Lower leg skin (tissue), 3 donors: Measurements from ENCODE around the gene HOXC9.

ENCODE experiments used
- POLR2A ChIP-seq, 2 donors: fragments of 450-650 bp; IDR thresholded peaks; one replicate each; pipeline ENCODE4 v1.6.1; 2016 to 2017; ENCODE audit warnings: antibody characterized with exemption in 2 of 2, mild to moderate bottlenecking in 1 of 2, moderate library complexity in 1 of 2
- TF ChIP-seq, protein P1 (sequence below), 3 donors: fragments of 450-650 bp; IDR thresholded peaks; one replicate each; pipeline ENCODE4 v1.5.1; 2016; ENCODE audit warnings: antibody characterized with exemption in 3 of 3, mild to moderate bottlenecking in 3 of 3, moderate library complexity in 2 of 3

DNA sequence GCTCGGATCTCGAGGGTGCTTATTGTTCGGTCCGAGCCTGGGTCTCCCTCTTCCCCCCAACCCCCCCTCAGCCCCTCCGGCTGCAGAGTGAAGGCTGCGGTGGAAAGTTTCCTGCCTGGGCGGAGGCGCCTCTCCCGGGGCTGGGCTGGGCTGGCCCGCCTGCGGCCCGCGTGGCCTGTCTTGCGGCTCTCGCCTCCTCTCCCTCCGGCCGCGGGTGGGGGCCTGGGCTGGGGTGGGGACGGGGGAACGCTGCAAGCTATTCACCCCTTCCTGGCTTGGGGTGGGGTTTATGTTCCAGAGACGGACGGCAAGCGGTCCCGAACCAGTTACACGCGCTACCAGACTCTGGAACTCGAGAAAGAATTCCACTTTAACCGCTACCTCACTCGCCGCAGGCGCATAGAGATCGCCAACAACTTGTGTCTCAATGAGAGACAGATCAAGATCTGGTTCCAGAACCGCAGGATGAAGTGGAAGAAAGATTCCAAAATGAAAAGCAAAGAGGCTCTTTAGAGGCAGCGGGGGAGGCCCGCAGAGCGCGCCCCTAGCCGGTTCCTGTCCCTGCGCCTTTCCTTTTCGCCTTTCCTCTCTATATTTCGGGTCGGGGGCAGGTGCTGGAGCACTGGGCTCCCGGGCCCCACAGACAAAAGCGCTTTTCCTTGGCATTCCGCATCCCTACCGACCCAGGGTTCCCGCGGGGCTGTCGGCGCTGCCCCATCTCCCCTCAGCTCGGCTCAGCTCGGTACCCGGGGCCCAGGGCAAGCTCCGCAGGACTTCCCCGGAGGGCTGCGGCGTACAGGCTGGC lies 34.2 kb downstream of the HOXC9 start:
- TF ChIP-seq, protein P1, sequence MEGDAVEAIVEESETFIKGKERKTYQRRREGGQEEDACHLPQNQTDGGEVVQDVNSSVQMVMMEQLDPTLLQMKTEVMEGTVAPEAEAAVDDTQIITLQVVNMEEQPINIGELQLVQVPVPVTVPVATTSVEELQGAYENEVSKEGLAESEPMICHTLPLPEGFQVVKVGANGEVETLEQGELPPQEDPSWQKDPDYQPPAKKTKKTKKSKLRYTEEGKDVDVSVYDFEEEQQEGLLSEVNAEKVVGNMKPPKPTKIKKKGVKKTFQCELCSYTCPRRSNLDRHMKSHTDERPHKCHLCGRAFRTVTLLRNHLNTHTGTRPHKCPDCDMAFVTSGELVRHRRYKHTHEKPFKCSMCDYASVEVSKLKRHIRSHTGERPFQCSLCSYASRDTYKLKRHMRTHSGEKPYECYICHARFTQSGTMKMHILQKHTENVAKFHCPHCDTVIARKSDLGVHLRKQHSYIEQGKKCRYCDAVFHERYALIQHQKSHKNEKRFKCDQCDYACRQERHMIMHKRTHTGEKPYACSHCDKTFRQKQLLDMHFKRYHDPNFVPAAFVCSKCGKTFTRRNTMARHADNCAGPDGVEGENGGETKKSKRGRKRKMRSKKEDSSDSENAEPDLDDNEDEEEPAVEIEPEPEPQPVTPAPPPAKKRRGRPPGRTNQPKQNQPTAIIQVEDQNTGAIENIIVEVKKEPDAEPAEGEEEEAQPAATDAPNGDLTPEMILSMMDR (IDR thresholded peaks at IDR 0.05): no peak
- no peak for TF ChIP-seq POLR2A (IDR thresholded peaks at IDR 0.05)
